DND-41 (cell line): ENCODE data around the gene CDK5.
"Not testable (repeated sequence)": the region's sequence is repeated elsewhere in the genome, so short reads cannot be mapped to it uniquely, and the experiment has no call there.

Source experiments
- EZH2 ChIP-seq: IDR thresholded peaks from 3 replicates; pipeline ENCODE4 v1.6.1; 2012; ENCODE audit warnings: borderline replicate concordance, low read depth, mild to moderate bottlenecking, moderate library complexity, low read length, inconsistent platforms; ENCODE audit not compliant: severe bottlenecking
- TF ChIP-seq, protein P1 (sequence below): IDR thresholded peaks from 2 replicates; pipeline ENCODE4 v1.5.1; 2012; ENCODE audit warnings: borderline replicate concordance, low read length, moderate library complexity, mild to moderate bottlenecking; ENCODE audit not compliant: poor library complexity, severe bottlenecking; ENCODE audit errors: extremely low read depth

DNA sequence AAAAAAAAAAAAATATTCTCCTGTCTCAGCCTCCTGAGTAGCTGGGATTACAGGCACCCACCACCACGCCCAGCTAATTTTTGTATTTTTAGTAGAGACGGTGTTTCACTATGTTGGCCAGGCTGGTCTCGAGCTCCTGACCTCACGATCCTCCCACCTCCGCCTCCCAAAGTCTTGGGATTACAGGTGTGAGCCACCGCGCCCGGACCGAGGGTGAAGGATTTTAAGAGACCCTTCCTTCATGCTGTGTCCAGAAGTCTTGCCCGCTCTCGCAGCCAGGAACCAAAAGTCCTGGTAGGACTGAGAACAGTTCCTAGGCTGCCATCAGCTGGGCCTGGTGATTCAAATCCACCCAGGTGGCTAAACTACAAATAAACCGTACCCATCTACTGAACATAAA, 46.1 kb downstream of the CDK5 start:
- TF ChIP-seq, protein P1, sequence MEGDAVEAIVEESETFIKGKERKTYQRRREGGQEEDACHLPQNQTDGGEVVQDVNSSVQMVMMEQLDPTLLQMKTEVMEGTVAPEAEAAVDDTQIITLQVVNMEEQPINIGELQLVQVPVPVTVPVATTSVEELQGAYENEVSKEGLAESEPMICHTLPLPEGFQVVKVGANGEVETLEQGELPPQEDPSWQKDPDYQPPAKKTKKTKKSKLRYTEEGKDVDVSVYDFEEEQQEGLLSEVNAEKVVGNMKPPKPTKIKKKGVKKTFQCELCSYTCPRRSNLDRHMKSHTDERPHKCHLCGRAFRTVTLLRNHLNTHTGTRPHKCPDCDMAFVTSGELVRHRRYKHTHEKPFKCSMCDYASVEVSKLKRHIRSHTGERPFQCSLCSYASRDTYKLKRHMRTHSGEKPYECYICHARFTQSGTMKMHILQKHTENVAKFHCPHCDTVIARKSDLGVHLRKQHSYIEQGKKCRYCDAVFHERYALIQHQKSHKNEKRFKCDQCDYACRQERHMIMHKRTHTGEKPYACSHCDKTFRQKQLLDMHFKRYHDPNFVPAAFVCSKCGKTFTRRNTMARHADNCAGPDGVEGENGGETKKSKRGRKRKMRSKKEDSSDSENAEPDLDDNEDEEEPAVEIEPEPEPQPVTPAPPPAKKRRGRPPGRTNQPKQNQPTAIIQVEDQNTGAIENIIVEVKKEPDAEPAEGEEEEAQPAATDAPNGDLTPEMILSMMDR, result not testable (repeated sequence)
- not testable (repeated sequence) for TF ChIP-seq EZH2
